Measurements from ENCODE around the gene SOX4.

DNA sequence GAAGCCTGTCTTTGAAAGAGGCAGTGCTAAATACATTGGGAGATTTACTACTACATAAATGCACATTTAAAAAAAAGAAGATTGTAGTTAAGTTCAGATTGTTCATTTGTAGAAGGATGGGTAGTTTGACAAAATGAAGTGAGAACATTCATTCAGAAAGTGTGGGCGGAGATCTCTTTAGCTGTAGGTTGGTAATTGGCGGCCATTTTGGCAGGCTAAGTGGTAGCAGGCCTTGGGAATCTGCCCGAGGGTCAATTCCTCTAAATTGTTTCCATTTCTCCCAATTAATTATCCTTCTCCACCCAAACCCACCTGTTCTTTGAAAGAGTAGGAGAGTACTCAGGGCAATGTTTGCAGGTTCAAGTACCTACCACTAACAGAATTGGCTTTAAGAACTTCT lies 17.9 kb downstream of the SOX4 start:
- TF ChIP-seq ELK4 (IDR thresholded peaks at IDR 0.05; ENCODE audit: borderline replicate concordance, low read depth, low read length) (no peak), ZFP37 (tag by site-specific recombination; IDR thresholded peaks at IDR 0.05) (no peak), ZNF274 (IDR thresholded peaks at IDR 0.05; ENCODE audit: low read length) (no peak), ZNF274 (tag by site-specific recombination; IDR thresholded peaks at IDR 0.05; ENCODE audit: borderline replicate concordance) (no peak), KLF16 (tag by site-specific recombination; IDR thresholded peaks at IDR 0.05) (no peak), KLF1 (tag by site-specific recombination; IDR thresholded peaks at IDR 0.05) (no peak), CTCF (tag by site-specific recombination; IDR thresholded peaks at IDR 0.05) (no peak), ZBTB7A (tag by site-specific recombination; IDR thresholded peaks at IDR 0.05; ENCODE audit: low read depth) (no peak), ZNF707 (tag by site-specific recombination; IDR thresholded peaks at IDR 0.05) (no peak)
- TF ChIP-seq, protein P1, sequence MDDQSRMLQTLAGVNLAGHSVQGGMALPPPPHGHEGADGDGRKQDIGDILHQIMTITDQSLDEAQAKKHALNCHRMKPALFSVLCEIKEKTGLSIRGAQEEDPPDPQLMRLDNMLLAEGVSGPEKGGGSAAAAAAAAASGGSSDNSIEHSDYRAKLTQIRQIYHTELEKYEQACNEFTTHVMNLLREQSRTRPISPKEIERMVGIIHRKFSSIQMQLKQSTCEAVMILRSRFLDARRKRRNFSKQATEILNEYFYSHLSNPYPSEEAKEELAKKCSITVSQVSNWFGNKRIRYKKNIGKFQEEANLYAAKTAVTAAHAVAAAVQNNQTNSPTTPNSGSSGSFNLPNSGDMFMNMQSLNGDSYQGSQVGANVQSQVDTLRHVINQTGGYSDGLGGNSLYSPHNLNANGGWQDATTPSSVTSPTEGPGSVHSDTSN (CRISPR knock-in tag; IDR thresholded peaks at IDR 0.05), result no peak
- TF ChIP-seq, protein P2, sequence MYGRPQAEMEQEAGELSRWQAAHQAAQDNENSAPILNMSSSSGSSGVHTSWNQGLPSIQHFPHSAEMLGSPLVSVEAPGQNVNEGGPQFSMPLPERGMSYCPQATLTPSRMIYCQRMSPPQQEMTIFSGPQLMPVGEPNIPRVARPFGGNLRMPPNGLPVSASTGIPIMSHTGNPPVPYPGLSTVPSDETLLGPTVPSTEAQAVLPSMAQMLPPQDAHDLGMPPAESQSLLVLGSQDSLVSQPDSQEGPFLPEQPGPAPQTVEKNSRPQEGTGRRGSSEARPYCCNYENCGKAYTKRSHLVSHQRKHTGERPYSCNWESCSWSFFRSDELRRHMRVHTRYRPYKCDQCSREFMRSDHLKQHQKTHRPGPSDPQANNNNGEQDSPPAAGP (tag by site-specific recombination; IDR thresholded peaks at IDR 0.05), result no peak
- TF ChIP-seq, protein P3, sequence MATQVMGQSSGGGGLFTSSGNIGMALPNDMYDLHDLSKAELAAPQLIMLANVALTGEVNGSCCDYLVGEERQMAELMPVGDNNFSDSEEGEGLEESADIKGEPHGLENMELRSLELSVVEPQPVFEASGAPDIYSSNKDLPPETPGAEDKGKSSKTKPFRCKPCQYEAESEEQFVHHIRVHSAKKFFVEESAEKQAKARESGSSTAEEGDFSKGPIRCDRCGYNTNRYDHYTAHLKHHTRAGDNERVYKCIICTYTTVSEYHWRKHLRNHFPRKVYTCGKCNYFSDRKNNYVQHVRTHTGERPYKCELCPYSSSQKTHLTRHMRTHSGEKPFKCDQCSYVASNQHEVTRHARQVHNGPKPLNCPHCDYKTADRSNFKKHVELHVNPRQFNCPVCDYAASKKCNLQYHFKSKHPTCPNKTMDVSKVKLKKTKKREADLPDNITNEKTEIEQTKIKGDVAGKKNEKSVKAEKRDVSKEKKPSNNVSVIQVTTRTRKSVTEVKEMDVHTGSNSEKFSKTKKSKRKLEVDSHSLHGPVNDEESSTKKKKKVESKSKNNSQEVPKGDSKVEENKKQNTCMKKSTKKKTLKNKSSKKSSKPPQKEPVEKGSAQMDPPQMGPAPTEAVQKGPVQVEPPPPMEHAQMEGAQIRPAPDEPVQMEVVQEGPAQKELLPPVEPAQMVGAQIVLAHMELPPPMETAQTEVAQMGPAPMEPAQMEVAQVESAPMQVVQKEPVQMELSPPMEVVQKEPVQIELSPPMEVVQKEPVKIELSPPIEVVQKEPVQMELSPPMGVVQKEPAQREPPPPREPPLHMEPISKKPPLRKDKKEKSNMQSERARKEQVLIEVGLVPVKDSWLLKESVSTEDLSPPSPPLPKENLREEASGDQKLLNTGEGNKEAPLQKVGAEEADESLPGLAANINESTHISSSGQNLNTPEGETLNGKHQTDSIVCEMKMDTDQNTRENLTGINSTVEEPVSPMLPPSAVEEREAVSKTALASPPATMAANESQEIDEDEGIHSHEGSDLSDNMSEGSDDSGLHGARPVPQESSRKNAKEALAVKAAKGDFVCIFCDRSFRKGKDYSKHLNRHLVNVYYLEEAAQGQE (tag by site-specific recombination; IDR thresholded peaks at IDR 0.05), result no peak
- TF ChIP-seq, protein P4, sequence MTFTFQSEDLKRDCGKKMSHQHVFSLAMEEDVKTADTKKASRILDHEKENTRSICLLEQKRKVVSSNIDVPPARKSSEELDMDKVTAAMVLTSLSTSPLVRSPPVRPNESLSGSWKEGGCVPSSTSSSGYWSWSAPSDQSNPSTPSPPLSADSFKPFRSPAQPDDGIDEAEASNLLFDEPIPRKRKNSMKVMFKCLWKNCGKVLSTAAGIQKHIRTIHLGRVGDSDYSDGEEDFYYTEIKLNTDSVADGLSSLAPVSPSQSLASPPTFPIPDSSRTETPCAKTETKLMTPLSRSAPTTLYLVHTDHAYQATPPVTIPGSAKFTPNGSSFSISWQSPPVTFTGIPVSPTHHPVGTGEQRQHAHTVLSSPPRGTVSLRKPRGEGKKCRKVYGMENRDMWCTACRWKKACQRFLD (tag by site-specific recombination; IDR thresholded peaks at IDR 0.05), result no peak
- TF ChIP-seq, protein P5, sequence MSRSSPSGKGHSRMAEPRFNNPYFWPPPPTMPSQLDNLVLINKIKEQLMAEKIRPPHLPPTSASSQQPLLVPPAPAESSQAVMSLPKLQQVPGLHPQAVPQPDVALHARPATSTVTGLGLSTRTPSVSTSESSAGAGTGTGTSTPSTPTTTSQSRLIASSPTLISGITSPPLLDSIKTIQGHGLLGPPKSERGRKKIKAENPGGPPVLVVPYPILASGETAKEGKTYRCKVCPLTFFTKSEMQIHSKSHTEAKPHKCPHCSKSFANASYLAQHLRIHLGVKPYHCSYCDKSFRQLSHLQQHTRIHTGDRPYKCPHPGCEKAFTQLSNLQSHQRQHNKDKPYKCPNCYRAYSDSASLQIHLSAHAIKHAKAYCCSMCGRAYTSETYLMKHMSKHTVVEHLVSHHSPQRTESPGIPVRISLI (tag by site-specific recombination; IDR thresholded peaks at IDR 0.05), result no peak
- TF ChIP-seq, protein P6, sequence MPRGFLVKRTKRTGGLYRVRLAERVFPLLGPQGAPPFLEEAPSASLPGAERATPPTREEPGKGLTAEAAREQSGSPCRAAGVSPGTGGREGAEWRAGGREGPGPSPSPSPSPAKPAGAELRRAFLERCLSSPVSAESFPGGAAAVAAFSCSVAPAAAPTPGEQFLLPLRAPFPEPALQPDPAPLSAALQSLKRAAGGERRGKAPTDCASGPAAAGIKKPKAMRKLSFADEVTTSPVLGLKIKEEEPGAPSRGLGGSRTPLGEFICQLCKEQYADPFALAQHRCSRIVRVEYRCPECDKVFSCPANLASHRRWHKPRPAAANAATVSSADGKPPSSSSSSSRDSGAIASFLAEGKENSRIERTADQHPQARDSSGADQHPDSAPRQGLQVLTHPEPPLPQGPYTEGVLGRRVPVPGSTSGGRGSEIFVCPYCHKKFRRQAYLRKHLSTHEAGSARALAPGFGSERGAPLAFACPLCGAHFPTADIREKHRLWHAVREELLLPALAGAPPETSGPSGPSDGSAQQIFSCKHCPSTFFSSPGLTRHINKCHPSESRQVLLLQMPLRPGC (tag by site-specific recombination; IDR thresholded peaks at IDR 0.05), result no peak
